Dermis blood vessel endothelial cell (primary cell): ENCODE measurements around the gene SFXN4. TPM values are rescaled to one million over a fixed set of nuclear protein-coding genes. Genes with fewer than 3 reads are reported as not detected.
A peak's percentile ranks its signal among the peaks of the same experiment; 100 is the strongest.

Experiments
- DNase-seq: peaks from one replicate; pipeline ENCODE4 v3.0.0; 2010
- total RNA-seq: library from RNA; depleted of rRNA; stranded (reverse); fragments of >200 nt; gene quantifications from 2 replicates; pipeline ENCODE4 v1.2.3, GENCODE V29; 2014

SFXN4 gene, protein sequence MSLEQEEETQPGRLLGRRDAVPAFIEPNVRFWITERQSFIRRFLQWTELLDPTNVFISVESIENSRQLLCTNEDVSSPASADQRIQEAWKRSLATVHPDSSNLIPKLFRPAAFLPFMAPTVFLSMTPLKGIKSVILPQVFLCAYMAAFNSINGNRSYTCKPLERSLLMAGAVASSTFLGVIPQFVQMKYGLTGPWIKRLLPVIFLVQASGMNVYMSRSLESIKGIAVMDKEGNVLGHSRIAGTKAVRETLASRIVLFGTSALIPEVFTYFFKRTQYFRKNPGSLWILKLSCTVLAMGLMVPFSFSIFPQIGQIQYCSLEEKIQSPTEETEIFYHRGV
- 9.4 and 14.6 TPM in 2 replicates for total RNA-seq

DNA sequence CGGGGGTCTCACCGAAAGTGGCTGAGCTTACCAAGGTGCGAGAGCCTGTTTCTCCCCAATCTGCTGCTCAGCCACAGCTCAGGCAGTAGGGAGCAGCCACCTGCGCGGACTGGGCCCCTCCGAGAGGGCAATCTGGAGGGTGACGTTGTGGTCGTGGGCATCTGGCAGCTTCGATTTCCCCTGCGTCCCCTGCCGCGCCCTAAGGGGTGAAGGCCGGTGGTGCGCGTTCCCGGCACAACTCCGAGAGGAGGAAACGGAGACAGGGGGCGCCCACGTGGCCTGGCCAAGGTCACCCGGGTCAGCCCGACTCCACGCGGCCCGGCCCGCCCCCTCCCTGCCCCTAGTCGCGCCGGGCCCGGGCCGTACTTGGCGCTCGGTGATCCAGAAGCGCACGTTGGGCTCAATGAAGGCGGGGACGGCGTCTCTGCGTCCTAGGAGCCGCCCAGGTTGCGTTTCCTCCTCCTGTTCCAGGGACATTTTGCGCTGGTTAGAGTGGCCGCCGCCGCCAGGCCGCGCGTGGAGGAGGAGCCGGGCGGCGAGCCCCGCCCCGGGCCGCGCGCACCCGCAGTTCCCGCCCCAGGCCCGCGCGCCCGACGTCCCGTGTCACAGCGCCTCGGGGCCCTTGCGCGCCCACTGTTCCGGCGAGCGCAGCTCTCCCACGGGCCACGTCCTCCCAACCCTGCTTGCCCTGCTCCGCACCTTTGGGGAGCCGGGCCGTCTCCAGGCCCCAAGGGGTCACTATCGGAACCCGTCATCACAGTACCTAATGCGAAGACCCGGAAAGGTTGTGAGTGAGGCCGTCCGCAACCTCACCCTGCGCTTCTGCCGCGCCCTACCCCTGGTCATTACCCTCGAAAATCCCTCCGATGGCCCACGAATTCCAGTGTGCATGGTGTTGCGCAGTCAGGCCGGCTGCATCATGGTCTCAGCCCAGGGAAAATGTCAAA lies at the start of gene SFXN4:
Gene SFXN4 (minus strand): TSS at position 544 of the 947 bp plus-strand sequence. CDS start 67 bp downstream, at position 477.
- peak; percentile 76 for DNase-seq

DNA sequence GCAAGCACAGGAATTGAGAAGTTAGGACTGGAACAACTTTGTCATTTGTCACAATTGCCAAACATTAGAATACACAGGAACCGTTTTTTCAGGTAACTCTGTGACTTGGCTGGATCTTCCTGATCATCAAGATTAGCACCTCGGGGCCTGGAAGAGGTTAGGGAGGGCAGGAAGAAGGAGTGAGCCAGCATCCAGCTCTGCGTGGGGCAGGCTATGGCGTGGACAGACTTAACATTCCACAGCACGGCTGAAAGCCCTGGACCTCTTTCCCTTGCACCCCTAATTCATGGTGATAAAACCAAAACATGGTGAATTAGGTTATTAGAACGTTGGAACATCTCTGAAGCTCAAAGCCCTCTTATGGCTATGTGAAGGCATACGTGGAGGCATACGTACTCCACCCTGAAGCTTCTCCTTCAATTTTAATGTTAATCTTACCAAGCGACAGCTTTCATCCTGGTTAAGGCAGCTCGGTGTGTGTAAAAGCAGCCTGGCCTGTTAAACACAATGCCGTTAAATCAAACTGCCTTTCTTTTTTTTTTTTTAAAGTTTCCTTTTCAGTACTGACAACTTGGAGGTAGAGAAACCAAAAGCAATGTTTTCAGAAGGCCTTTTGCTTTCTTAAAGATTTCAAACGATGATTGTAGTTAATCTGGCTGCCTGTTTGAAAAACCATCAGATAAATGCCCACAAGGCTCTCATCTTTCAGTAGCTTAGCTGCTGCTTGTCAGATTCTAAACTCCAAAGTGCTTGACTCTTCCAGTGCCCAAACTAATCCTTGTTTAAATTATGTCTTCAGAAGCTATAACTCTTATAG lies 46.3 kb upstream of the SFXN4 start:
- no peak for DNase-seq

DNA sequence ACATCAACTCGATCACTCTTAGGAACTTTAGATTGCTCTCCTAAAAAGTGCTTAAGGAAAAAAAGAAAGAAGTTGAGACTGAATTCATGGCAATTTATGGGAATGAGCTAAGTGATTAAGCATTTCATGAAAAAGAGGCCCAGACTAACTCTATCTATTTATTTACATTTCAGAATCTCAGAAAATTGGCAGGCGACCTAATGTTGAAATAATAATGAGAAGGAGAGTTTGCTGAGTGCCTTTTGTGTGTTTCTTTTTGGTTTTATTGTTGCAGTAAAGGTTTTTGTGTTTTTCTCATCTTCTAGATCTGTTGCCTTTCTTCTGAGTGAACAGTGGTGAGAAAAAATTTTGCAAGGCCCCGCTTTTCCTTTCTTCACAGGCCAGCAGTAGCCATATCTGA lies 45.7 kb upstream of the SFXN4 start:
- no peak for DNase-seq

DNA sequence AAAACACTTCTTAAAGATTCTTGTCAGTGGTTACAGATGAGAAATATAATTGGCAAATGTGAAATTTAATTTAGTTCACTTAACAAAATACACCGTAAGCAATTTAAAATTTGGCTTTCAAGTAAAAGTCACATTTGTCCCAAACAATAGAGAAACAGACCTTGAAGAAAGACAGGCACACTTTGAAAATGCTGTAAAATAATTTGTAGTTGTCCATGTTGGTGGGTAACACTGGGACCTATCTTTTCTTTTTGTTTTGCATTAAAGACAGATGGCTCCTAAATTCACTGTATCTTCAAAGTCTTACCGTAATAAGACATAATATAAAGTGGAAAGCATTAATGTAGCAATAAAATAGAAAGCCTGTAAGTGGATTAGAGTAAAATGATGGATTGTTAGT lies 45.1 kb upstream of the SFXN4 start:
- no peak for DNase-seq

DNA sequence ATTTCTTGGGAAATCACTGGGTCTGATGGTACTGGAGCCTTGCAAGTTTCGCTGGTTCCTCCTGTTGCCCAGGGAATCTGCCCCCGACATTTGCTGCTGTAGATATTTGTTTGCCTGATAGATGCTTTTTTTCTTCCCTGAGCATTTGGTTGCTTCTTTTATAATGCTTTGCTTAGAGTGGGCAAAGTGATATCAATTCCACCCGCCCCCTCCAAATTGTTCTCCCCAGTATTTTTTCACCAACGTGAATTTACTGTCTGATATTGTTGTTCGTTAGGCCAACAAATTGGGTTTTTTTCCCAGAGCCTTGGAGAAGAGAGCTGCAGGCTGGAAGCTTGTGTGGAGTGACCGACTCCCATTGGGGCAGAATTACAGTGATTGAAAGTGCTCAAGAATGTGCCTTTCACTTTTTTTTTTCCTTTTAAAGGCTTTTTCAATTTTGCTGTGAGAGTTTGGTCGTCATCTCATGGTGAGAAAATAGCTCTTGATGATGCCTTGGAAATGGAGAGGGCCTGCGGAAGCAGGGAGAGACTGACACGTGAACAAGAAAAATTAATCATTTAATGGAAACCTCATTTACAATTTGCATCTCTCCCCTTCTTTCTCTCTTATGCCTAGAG lies 44.3 kb upstream of the SFXN4 start:
- DNase-seq, result no peak

DNA sequence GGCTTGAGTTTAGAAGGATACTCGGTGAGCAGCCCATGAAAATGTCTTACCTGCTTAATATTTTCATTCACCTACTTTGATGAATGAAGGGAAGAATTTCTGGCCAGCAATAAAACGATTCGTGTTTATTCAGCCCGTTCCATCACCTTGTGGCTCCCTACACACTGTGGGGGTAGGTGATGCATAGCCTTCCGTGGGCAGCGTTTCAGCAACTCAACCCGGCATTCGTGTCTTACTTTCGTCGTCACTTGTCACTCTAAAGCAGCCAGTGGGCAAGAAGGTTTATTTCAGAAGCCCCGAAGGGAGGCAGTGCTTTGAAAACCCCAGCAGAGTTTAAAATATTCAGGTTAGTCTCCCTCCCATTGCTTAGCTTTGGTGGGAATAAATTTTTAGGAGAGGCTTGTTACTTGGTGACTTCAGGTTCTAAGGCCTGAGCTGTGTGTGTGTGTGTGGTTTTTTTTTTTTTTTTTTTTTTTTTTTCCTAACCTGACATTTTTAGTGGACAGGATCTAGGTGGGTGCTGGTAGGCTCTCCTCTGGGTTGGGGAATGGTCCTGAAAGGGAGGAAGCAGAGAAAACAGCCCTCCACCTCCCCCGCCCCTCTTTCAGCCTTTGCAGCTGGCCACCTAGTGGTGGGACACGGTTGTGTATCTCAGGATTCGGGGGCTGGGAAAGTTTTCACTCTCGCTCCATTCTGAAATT lies 43.7 kb upstream of the SFXN4 start:
- DNase-seq, result peak; percentile 76

DNA sequence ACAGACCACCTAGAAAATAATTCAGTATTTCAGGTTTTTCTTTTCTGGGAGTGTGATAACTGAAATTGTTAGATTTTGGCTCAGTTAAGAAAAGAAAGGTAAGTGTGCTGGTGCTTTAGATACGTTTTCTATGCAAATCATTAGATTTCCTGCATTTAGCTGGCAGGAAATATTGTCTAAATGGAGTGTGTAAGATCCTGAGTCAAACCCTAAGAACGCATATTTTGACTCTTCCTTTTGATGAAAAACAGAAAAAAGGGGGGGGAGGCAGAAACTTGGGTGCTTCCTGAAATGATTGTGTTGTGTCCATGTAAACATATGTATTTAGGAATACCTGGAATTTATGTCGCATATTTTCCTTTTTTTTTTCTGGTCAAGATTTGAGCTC lies 43.0 kb upstream of the SFXN4 start:
- DNase-seq, result peak; percentile 36

DNA sequence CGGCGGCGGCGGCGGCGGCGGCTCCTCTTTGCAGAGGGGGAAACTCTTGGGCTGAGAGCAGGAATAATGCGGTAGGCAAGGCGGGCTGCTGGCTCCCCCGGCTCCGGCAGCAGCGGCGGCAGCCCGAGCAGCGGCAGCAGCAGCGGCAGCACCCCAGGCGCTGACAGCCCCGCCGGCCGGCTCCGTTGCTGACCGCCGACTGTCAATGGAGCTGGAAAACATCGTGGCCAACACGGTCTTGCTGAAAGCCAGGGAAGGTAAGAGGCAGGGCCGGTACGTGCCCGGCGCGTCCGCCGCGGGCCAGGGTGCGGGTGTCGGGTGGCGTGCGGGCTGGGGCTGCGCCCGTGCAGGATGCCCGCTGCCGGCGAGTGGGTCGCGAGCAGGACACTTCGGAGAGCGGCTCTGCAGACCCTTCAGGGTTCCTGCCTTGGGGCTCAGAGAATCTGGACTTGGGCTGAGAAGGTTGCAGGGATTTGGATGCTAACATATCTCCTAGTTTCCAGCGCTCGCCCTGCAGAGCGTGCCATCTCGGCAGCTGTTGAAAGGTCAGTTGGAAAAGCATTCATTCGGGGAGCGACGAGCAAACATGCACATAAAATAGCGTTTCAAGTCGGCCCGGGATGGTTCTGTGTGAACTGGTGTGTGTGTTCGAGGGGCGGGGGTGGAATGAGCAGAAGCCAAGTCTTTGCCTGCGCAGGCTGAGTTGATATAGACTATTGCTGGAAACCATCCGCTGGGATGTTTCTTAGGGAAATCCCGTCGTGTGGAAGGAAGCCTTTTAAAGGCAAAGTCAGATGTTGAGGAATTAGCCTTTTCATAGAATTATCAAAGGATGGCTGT lies 42.4 kb upstream of the SFXN4 start:
- peak; percentile 71 for DNase-seq

DNA sequence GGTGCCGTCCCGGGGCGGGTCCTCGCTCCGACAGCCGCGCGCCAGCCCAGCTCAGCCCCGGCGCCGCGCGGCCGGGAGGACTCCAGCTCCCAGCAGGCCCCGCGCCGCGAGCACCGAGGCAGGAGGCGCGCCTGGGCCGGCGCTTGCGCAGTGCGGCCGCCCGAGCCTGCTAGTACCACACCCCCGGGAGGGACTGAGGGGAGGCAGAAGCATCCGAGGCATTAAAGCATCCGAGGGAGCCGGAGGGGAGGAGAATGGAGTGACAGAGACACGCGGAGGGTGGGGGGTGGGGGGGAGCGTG lies 41.8 kb upstream of the SFXN4 start, which contains the start of gene GRK5:
Gene GRK5 (plus strand): TSS at position 206 of the 301 bp plus-strand sequence. CDS start 347 bp downstream, outside the sequence.
- peak; percentile 97 for DNase-seq

DNA sequence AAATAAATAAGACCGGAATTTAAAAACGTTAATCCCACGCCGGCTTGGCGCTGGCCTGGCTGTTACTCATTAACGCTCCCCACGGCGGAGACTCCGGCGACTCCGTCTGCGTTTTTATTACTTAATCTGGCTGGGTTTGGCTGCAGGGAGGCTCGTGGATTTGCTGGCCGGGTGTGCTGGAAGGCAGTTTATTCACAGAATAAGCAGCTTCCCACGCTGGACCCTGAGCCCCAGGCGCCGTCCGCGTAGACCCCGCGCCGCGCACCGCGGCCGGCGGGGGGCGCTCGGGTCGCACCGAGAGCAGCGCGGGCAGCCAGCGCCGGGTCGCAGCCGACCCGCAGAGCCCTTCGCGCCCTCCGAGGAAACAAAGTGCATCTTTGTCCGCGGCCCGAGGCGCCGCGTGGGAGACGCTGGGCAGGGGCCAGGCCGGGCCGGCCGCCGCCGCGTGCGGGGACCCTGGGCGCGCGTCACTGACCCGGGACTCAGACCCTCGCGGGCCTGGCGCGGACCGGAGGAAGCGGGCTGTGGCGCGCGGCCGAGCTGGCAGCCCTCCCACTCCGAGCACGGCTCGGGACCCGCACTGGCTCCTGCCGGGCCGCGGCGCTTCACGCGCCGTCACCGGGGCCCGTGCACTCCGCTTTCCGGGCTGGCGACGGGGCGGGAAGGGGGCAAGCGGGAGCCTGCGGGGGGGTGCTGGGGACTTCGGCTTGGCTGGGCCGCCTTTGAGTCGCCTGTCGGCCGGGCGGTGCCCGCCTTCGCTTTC lies 41.3 kb upstream of the SFXN4 start:
- DNase-seq, result peak; percentile 81

DNA sequence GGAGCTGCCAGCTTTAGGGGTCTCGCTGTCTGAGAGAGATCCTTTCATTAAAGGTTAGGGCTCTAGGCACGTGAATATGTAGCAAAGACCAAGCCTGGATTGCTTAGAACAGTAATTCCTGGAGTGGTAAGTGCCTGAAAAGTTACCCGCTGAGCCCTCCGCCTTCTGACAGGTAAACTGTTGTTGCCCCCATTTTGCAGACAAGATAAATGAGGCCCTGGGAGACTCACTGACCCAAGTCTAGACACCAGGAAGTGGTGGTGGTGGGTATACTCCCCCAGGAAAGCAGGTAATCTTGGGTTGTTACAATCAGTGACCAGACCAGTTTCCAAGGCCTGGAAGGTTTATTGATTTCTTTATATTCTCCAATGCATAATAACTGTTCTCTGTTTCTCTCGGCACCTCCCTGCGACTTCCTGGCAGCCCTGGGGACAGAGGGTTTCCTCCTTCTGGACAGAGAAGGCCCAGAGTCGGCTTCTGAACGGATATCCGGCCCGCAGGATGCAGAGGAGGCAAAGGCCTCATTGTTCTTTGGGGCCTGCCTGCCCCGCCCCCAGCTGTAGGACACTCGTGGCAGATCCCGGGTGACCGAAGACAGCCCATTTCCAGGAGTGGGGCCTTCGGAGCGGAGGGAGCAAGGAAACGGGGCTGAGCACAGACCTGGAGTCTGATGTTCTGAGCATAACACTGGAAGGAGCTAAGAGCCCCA lies 40.5 kb upstream of the SFXN4 start:
- DNase-seq, result peak; percentile 68

DNA sequence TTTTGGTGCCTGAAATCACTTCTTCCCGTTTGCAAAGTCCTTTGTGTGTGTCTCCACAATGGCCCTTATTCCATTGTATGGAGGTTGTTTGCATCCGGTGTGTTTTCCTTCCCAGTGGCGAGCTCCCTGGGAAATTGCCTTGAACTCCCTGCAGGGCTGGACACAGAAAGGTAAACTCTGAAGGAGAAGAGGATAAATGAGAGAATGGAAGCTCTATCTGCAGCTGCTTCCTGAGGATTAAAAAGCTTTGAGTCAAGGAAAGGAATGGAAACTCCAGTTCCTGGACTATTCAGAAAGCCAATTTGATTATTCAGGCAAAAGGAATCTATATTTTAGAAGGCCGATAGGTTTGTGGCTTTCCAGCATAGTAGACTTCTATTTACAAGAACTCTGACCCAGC lies 37.5 kb upstream of the SFXN4 start:
- peak; percentile 71 for DNase-seq

DNA sequence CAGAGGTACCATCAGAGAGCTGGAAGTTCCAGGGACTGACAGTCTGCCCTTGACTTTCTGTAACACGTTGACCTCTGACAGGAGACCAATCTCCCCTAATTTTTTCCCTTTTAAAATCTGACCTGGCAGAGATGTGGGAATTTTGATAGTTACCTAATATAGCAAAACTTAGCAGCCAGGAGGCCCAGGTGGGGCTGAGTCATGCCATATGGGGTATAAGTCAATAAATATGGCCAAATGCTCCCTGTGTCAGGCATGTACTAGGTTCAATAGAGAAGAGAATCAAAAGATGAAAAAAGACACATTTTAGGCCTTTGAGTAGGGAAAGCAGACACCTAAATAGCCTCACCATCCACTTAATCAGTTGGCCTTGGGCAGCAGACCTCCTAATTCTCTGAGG lies 35.7 kb upstream of the SFXN4 start:
- DNase-seq, result no peak

DNA sequence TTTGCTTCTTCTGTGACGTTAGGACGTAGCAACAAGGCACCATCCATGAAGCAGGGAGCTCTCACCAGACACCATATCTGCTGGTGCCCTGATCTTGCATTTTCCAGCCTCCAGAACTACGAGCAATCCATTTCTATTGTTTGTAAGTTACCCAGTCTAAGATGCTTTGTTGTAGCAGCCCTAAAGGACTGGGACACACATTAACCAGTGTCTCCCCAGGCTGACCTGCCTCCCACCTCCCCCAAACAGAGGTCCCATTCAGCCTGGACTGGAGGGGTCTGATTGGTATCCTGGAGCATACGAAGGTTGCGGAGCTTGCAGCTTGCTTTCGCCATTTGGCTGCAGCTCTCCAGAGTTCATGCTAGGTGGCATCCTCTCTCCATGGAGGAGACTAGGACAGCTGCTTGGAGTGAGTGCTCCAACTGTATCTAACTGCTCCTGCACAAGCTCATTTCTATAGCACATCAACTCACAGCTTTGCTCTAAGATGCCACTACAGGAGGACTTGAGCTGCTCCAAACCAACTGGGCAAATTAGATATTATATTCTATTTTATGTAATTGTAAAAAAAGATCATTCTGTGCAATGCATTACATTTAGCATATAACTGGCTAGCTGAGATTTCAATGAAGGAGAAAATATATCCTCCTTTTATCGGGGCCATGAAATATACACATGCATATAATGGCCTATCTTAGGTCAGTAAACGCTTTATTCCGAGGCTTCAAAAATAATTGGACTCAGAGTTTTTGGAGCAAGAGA lies 33.9 kb upstream of the SFXN4 start:
- peak; percentile 91 for DNase-seq

DNA sequence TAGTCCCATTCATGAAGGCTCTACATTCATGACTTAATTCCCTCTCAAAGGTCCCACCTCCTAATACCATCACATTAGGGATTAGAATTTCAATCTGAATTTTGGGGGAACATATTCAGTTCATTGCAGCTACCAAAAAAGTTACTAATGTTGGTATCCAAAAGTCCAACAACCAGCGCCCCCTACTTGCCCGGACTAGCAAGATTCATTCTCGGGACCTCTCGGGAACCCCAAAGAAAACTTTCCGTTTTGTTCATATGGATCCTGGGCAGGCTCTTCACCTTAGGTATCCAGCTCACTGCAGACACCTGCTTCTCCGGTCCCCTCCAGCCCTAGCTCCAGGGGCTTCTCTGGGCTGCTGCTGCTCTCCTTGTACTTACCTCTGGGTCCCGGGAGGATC lies 32.9 kb upstream of the SFXN4 start:
- peak; percentile 32 for DNase-seq

DNA sequence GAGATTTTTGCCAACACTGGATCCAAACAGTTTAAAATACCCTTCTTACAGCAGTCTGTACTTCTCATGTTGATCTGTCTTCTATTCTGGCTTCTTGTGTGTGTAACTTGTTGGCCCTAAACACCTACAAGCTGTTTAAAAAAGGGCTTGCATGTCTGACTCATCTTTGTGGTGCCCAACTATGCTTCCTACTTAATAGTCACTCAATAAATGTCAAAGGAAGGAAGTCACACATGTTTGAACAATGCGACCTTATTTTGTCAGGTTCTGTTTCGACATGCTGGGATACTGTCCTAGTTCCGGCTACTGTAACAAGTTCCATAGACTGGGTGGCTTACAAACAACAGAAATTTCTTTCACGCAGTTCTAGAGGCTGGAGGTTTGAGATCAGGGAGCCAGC lies 32.4 kb upstream of the SFXN4 start:
- peak; percentile 64 for DNase-seq

DNA sequence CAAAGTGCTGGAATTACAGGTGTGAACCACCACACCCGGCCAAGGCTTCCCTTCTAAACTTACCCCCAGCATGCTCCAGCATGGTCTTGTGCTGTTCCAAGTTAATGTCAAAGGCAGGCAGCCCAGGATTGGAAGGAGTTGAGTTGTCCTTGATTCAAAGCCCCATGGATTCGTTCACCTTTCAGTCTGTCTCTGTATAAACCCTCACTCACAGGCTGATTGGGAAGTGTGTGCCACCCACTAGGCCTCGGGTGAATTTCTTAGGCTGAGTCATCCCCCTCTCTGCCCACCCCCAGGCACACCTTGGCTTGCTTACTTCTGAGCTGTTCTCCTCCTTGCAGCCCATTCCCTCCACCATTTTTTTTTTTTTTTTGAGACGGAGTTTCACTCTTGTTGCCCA lies 26.4 kb upstream of the SFXN4 start:
- no peak for DNase-seq

DNA sequence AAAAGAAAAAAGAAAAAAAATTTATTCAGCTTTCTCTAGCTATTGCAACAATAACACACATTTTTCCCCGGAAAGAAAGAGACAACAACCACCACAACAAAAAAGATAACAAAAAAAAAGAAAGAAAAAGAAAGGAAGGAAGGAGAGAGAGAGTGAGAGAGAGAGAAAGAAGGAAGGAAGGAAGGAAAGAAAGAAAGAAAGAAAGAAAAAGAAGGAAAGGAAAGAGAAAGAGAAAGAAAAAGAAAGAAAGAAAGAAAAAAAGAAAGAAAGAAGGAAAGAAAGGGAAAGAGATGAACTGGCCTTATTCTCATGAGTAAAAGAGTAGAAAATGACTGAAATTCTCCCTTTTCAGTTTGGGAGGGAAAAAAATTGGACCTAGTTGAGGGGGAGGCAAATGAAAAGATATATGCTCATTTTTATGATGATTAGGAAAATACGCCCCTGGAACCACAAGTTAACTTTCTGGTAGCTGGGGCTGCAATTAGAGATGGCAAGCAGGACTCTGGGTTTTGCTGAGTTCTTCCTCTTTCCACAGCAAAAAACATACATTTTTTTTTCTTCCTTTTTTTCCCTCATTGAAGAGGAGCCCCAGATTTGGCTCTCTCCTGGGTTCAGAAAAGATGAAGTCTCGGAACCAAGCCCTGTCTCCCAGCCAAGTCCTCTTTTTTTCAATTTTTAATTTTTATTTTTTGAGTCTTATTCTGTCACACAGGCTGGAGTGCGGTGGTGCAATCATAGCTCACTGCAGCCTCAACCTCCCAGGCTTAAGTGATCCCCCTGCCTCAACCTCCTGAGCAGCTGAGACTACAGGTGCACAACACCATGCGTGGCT lies 25.7 kb upstream of the SFXN4 start:
- no peak for DNase-seq
